ENCODE results near the gene IGSF23. TPM values are rescaled to one million over a fixed set of nuclear protein-coding genes. Genes with fewer than 3 reads are reported as not detected.
"Not testable (repeated sequence)": the region's sequence is repeated elsewhere in the genome, so short reads cannot be mapped to it uniquely, and the experiment has no call there.

IGSF23 gene
- total RNA-seq, 1 experiment from 2014 or later, result not detected

GRCh38 chr19:44627631-44628030, 14.3 kb downstream of the IGSF23 start:
- peaks cover 5% of the 10 kb centered on the region for H3K9me3 Mint-ChIP-seq (ENCODE audit: low read depth, unreplicated experiment)
- no peak overlapping the region for H3K4me3 Mint-ChIP-seq (ENCODE audit: low read depth, unreplicated experiment)
- intact Hi-C loops (cut with micrococcal nuclease; ENCODE audit: unreplicated experiment), result no loop called here
- no peak overlapping the region for H3K27ac Mint-ChIP-seq (ENCODE audit: unreplicated experiment)
- DNase-seq, result no peak
- H3K4me1 Mint-ChIP-seq (ENCODE audit: low read depth, unreplicated experiment), result peaks cover 26% of the 10 kb centered on the region
- H3K36me3 Mint-ChIP-seq (ENCODE audit: insufficient read depth, unreplicated experiment), result peaks cover 46% of the 10 kb centered on the region
- TF ChIP-seq CTCF (IDR thresholded peaks at IDR 0.05; ENCODE audit: unreplicated experiment), result no peak
- CTCF ChIA-PET, result interaction anchor here (2.4 kb wide), 1 partner anchor 8 kb away, joined by 7 read pairs; no protein-coding TSS in a partner anchor
- BruUV-seq (replicated peaks), result no TSS peak
- no peaks in the 10 kb centered on the region for H3K27me3 Mint-ChIP-seq (ENCODE audit: unreplicated experiment)

- no peak for DNase-seq
- peaks cover 22% of the 10 kb centered on the region for H3K4me1 Mint-ChIP-seq (ENCODE audit: low read depth, unreplicated experiment)
- intact Hi-C loops (cut with micrococcal nuclease; ENCODE audit: unreplicated experiment), result no loop called here
- H3K27ac Mint-ChIP-seq (ENCODE audit: unreplicated experiment), result no peak overlapping the region
- no TSS peak for BruUV-seq (replicated peaks)
- CTCF ChIA-PET, result interaction anchor here (0.7 kb wide), 1 partner anchor 46 kb away, joined by 5 read pairs; no protein-coding TSS in a partner anchor
- TF ChIP-seq CTCF (IDR thresholded peaks at IDR 0.05; ENCODE audit: unreplicated experiment), result no peak
- H3K36me3 Mint-ChIP-seq (ENCODE audit: insufficient read depth, unreplicated experiment), result peaks cover 48% of the 10 kb centered on the region
- no peak overlapping the region for H3K4me3 Mint-ChIP-seq (ENCODE audit: low read depth, unreplicated experiment)
- H3K9me3 Mint-ChIP-seq (ENCODE audit: low read depth, unreplicated experiment), result peaks cover 5% of the 10 kb centered on the region
- no peaks in the 10 kb centered on the region for H3K27me3 Mint-ChIP-seq (ENCODE audit: unreplicated experiment)
These were observed 15.4 kb downstream of the IGSF23 start for GRCh38 chr19:44628793-44629192.

- BruUV-seq (replicated peaks); CTCF ChIA-PET; H3K4me3 Mint-ChIP-seq (ENCODE audit: low read depth, unreplicated experiment); H3K27me3 Mint-ChIP-seq (ENCODE audit: unreplicated experiment); H3K27ac Mint-ChIP-seq (ENCODE audit: unreplicated experiment); DNase-seq; H3K9me3 Mint-ChIP-seq (ENCODE audit: low read depth, unreplicated experiment); intact Hi-C loops (cut with micrococcal nuclease; ENCODE audit: unreplicated experiment): not testable (repeated sequence)
- Mint-ChIP-seq H3K36me3 (ENCODE audit: insufficient read depth, unreplicated experiment) (peaks cover 52% of the 10 kb centered on the region), H3K4me1 (ENCODE audit: low read depth, unreplicated experiment) (peaks cover 24% of the 10 kb centered on the region)
These were observed 18.2 kb downstream of the IGSF23 start for GRCh38 chr19:44631611-44632010.

GRCh38 chr19:44634058-44634457, 20.7 kb downstream of the IGSF23 start:
- intact Hi-C loops (cut with micrococcal nuclease; ENCODE audit: unreplicated experiment); H3K9me3 Mint-ChIP-seq (ENCODE audit: low read depth, unreplicated experiment); H3K4me3 Mint-ChIP-seq (ENCODE audit: low read depth, unreplicated experiment); H3K27ac Mint-ChIP-seq (ENCODE audit: unreplicated experiment); H3K27me3 Mint-ChIP-seq (ENCODE audit: unreplicated experiment); BruUV-seq (replicated peaks); DNase-seq: not testable (repeated sequence)
- CTCF ChIA-PET, result interaction anchor here (1.8 kb wide), 1 partner anchor 13 kb away, joined by 3 read pairs; no protein-coding TSS in a partner anchor
- peaks cover 39% of the 10 kb centered on the region for H3K4me1 Mint-ChIP-seq (ENCODE audit: low read depth, unreplicated experiment)
- H3K36me3 Mint-ChIP-seq (ENCODE audit: insufficient read depth, unreplicated experiment), result peaks cover 55% of the 10 kb centered on the region

- intact Hi-C loops (cut with micrococcal nuclease; ENCODE audit: unreplicated experiment), result no loop called here
- peaks cover 2% of the 10 kb centered on the region for H3K9me3 Mint-ChIP-seq (ENCODE audit: low read depth, unreplicated experiment)
- H3K36me3 Mint-ChIP-seq (ENCODE audit: insufficient read depth, unreplicated experiment), result peaks cover 57% of the 10 kb centered on the region
- DNase-seq, result no peak
- H3K4me3 Mint-ChIP-seq (ENCODE audit: low read depth, unreplicated experiment), result no peak overlapping the region
- no peak overlapping the region for H3K27ac Mint-ChIP-seq (ENCODE audit: unreplicated experiment)
- CTCF ChIA-PET, result interaction anchor here (1.3 to 1.9 kb wide), 2 partner anchors 9 to 17 kb away, joined by 3 to 7 read pairs; no protein-coding TSS in a partner anchor
- TF ChIP-seq CTCF (IDR thresholded peaks at IDR 0.05; ENCODE audit: unreplicated experiment), result no peak
- peaks cover 46% of the 10 kb centered on the region for H3K4me1 Mint-ChIP-seq (ENCODE audit: low read depth, unreplicated experiment)
- no TSS peak for BruUV-seq (replicated peaks)
- H3K27me3 Mint-ChIP-seq (ENCODE audit: unreplicated experiment), result no peaks in the 10 kb centered on the region
These were observed 21.4 kb downstream of the IGSF23 start for GRCh38 chr19:44634785-44635184.

Data from Calu3 (cell line).